Mesendoderm (in vitro differentiated cells): Measurements from ENCODE around the gene UNC13A.

Experiments
- DNase-seq: peaks from one replicate; pipeline ENCODE4 v3.0.0; 2013
- H2AK5ac ChIP-seq: 2 replicates; pipeline ENCODE4 v1.6.1; 2013; ENCODE audit warnings: low read length, inconsistent platforms
- H2BK120ac ChIP-seq: 2 replicates; pipeline ENCODE4 v1.6.1; 2013; ENCODE audit warnings: low read depth, mild to moderate bottlenecking, low read length, moderate library complexity, mixed read lengths
- H2BK15ac ChIP-seq: replicated peaks from 2 replicates; pipeline ENCODE4 v1.6.1; 2013; ENCODE audit warnings: low read depth, mild to moderate bottlenecking, moderate library complexity
- H2BK5ac ChIP-seq: 2 replicates; pipeline ENCODE4 v1.6.1; 2013; ENCODE audit warnings: low read length, inconsistent platforms
- H3K18ac ChIP-seq: 2 replicates; pipeline ENCODE4 v1.6.1; 2013; ENCODE audit warnings: mild to moderate bottlenecking, low read length, mixed read lengths
- H3K23ac ChIP-seq: one replicate; pipeline ENCODE4 v1.6.1; 2013; ENCODE audit warnings: low read length
- H3K27ac ChIP-seq: 2 replicates; pipeline ENCODE4 v1.5.1; 2013; ENCODE audit warnings: low read depth, mild to moderate bottlenecking, inconsistent platforms, low read length, moderate library complexity
- H3K27me3 ChIP-seq: 2 replicates; pipeline ENCODE4 v1.6.1; 2013; ENCODE audit warnings: low read length, control low read depth, mild to moderate bottlenecking, inconsistent platforms; ENCODE audit not compliant: insufficient read depth, poor library complexity
- H3K36me3 ChIP-seq: 2 replicates; pipeline ENCODE4 v1.6.1; 2013; ENCODE audit warnings: low read length, inconsistent platforms; ENCODE audit not compliant: control insufficient read depth, insufficient read depth
- H3K4ac ChIP-seq: one replicate; pipeline ENCODE4 v1.6.1; 2013; ENCODE audit warnings: low read depth, mild to moderate bottlenecking, low read length, moderate library complexity
- H3K4me1 ChIP-seq: 2 replicates; pipeline ENCODE4 v1.6.1; 2013; ENCODE audit warnings: low read depth, low read length, inconsistent platforms; ENCODE audit not compliant: control insufficient read depth
- H3K4me2 ChIP-seq: 2 replicates; pipeline ENCODE4 v1.6.1; 2013; ENCODE audit warnings: low read length
- H3K4me3 ChIP-seq: 2 replicates; pipeline ENCODE4 v1.5.1; 2013; ENCODE audit warnings: mild to moderate bottlenecking, low read length
- H3K56ac ChIP-seq: one replicate; pipeline ENCODE4 v1.6.1; 2013; ENCODE audit warnings: low read length
- H3K79me1 ChIP-seq: 2 replicates; pipeline ENCODE4 v1.6.1; 2013; ENCODE audit warnings: low read length, inconsistent platforms
- H3K79me2 ChIP-seq: 2 replicates; pipeline ENCODE4 v1.6.1; 2013; ENCODE audit warnings: mild to moderate bottlenecking, low read length; ENCODE audit not compliant: control insufficient read depth, insufficient read depth
- H3K9ac ChIP-seq: 2 replicates; pipeline ENCODE4 v1.6.1; 2013; ENCODE audit warnings: low read length, inconsistent platforms
- H4K5ac ChIP-seq: one replicate; pipeline ENCODE4 v1.6.1; 2013; ENCODE audit warnings: low read length
- H4K8ac ChIP-seq: one replicate; pipeline ENCODE4 v1.6.1; 2013; ENCODE audit warnings: low read depth, mild to moderate bottlenecking, control low read depth, low read length, moderate library complexity
- WGBS: extraction: QIAGEN DNeasy Blood & Tissue Kit; methylation state at CpG from one replicate; pipeline ENCODE4 v1.1.7; 2013; ENCODE audit warnings: low lambda C conversion rate, missing lambda C conversion rate; ENCODE audit not compliant: insufficient coverage; ENCODE audit errors: extremely low coverage; 5-methylcytosine and 5-hydroxymethylcytosine counted together

Gene UNC13A

DNA sequence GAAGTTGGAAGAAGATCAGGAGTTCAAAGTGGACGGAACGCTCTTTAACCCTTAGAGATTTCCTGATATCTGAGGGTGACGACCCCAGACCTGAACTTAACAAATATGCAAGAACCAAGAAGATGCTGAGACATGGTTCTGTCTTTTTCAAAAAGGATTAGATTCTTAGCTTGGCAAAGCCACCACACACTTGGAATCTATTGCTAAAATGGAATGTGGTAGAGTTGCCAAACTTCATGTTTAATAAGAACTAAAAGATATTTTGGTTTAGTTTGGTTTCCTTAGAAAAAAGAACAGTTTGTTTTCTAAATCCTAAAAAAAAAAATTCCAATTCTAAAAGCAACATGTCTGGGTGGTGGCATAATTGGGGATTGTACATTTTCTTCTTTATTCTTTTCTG, 29.5 kb downstream of the UNC13A start:
- H3K9ac ChIP-seq, result no peak overlapping the region
- no peak overlapping the region for H2BK120ac ChIP-seq
- H4K5ac ChIP-seq, result no peak overlapping the region
- no peak overlapping the region for H3K56ac ChIP-seq
- WGBS, result no CpG with 5 or more reads among the region's 3 CpGs
- H3K36me3 ChIP-seq, result peaks cover 3% of the 10 kb centered on the region
- H3K27me3 ChIP-seq, result no peaks in the 10 kb centered on the region
- no peak overlapping the region for H4K8ac ChIP-seq
- H3K79me2 ChIP-seq, result no peaks in the 10 kb centered on the region
- no peak for DNase-seq
- no peak overlapping the region for H3K23ac ChIP-seq
- H3K18ac ChIP-seq, result no peak overlapping the region
- no peak overlapping the region for H3K4ac ChIP-seq
- H3K4me3 ChIP-seq, result no peak overlapping the region
- no peak overlapping the region for H3K4me2 ChIP-seq
- no peaks in the 10 kb centered on the region for H3K79me1 ChIP-seq
- no peak overlapping the region for H2BK15ac ChIP-seq
- H2BK5ac ChIP-seq, result no peak overlapping the region
- H3K4me1 ChIP-seq, result no peaks in the 10 kb centered on the region
- H3K27ac ChIP-seq, result no peak overlapping the region
- no peak overlapping the region for H2AK5ac ChIP-seq

GRCh38 chr19:17658240-17658639, 29.9 kb downstream of the UNC13A start:
- Histone ChIP-seq H3K27me3 (no peaks in the 10 kb centered on the region), H3K23ac (no peak overlapping the region), H3K18ac (no peak overlapping the region), H3K79me1 (no peaks in the 10 kb centered on the region), H3K36me3 (peaks cover 3% of the 10 kb centered on the region), H2AK5ac (no peak overlapping the region), H2BK120ac (no peak overlapping the region), H4K8ac (no peak overlapping the region), H3K9ac (no peak overlapping the region), H3K4me3 (no peak overlapping the region), H2BK5ac (no peak overlapping the region), H3K79me2 (no peaks in the 10 kb centered on the region), H4K5ac (no peak overlapping the region), H3K4me1 (no peaks in the 10 kb centered on the region), H3K4ac (no peak overlapping the region), H3K27ac (no peak overlapping the region), H2BK15ac (no peak overlapping the region), H3K4me2 (no peak overlapping the region), H3K56ac (no peak overlapping the region)
- no CpG with 5 or more reads among the region's 6 CpGs for WGBS
- DNase-seq, result no peak

DNA sequence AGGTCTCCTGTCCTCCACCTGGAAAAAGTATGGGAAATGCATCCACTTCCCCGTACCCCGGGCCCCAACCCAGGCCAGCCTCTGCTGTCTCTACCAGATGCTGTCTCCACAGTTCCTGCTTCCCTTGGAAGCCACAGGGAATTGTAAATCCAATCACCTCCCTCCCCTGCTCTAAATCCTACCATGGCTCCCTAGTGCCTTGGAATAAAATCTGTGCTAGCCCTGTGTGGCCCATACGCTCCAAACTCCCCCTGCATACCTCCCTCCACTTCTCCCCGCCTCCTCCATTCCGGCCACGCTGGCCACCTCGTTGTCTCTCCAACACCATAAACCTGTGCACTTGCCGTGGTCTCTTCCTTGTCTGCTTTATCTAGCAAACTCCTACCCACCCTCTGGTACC, 31.2 kb downstream of the UNC13A start:
- no peak overlapping the region for H4K8ac ChIP-seq
- H3K4me2 ChIP-seq, result no peak overlapping the region
- H2AK5ac ChIP-seq, result no peak overlapping the region
- no peak for DNase-seq
- peaks cover 3% of the 10 kb centered on the region for H3K36me3 ChIP-seq
- no CpG with 5 or more reads among the region's 8 CpGs for WGBS
- no peak overlapping the region for H3K4ac ChIP-seq
- H3K9ac ChIP-seq, result no peak overlapping the region
- no peak overlapping the region for H4K5ac ChIP-seq
- no peak overlapping the region for H2BK120ac ChIP-seq
- H3K18ac ChIP-seq, result no peak overlapping the region
- H3K79me1 ChIP-seq, result no peaks in the 10 kb centered on the region
- H3K23ac ChIP-seq, result no peak overlapping the region
- H3K79me2 ChIP-seq, result no peaks in the 10 kb centered on the region
- H3K56ac ChIP-seq, result no peak overlapping the region
- H3K27me3 ChIP-seq, result no peaks in the 10 kb centered on the region
- H3K4me3 ChIP-seq, result no peak overlapping the region
- no peak overlapping the region for H2BK15ac ChIP-seq
- no peaks in the 10 kb centered on the region for H3K4me1 ChIP-seq
- H2BK5ac ChIP-seq, result no peak overlapping the region
- H3K27ac ChIP-seq, result no peak overlapping the region

- Histone ChIP-seq H3K18ac (no peak overlapping the region), H2BK15ac (no peak overlapping the region), H3K4ac (no peak overlapping the region), H3K4me3 (no peak overlapping the region), H2BK5ac (no peak overlapping the region), H4K5ac (no peak overlapping the region), H3K27ac (no peak overlapping the region), H4K8ac (no peak overlapping the region), H3K36me3 (peaks cover 3% of the 10 kb centered on the region), H3K79me2 (no peaks in the 10 kb centered on the region), H3K27me3 (no peaks in the 10 kb centered on the region), H3K9ac (no peak overlapping the region), H3K4me2 (no peak overlapping the region), H3K56ac (no peak overlapping the region), H3K4me1 (no peaks in the 10 kb centered on the region), H2BK120ac (no peak overlapping the region), H2AK5ac (no peak overlapping the region), H3K79me1 (no peaks in the 10 kb centered on the region), H3K23ac (no peak overlapping the region)
- WGBS, result no CpG with 5 or more reads among the region's 25 CpGs
- DNase-seq, result no peak
Measured at GRCh38 chr19:17655751-17656472, 32.2 kb downstream of the UNC13A start.

GRCh38 chr19:17654993-17655392, 33.2 kb downstream of the UNC13A start:
- H3K4ac ChIP-seq, result no peak overlapping the region
- H3K23ac ChIP-seq, result no peak overlapping the region
- H4K5ac ChIP-seq, result no peak overlapping the region
- DNase-seq, result no peak
- WGBS, result no CpG with 5 or more reads among the region's 9 CpGs
- no peak overlapping the region for H3K4me2 ChIP-seq
- H3K27ac ChIP-seq, result no peak overlapping the region
- peaks cover 3% of the 10 kb centered on the region for H3K36me3 ChIP-seq
- no peak overlapping the region for H3K9ac ChIP-seq
- no peak overlapping the region for H2BK5ac ChIP-seq
- H3K4me1 ChIP-seq, result no peaks in the 10 kb centered on the region
- no peak overlapping the region for H3K4me3 ChIP-seq
- H3K27me3 ChIP-seq, result no peaks in the 10 kb centered on the region
- H2AK5ac ChIP-seq, result no peak overlapping the region
- H3K18ac ChIP-seq, result no peak overlapping the region
- H3K56ac ChIP-seq, result no peak overlapping the region
- H2BK120ac ChIP-seq, result no peak overlapping the region
- H4K8ac ChIP-seq, result no peak overlapping the region
- no peaks in the 10 kb centered on the region for H3K79me2 ChIP-seq
- no peak overlapping the region for H2BK15ac ChIP-seq
- no peaks in the 10 kb centered on the region for H3K79me1 ChIP-seq

GRCh38 chr19:17652627-17653026, 35.5 kb downstream of the UNC13A start:
- H3K4me1 ChIP-seq, result no peaks in the 10 kb centered on the region
- no peak overlapping the region for H2BK5ac ChIP-seq
- H3K56ac ChIP-seq, result no peak overlapping the region
- no peaks in the 10 kb centered on the region for H3K79me1 ChIP-seq
- H4K5ac ChIP-seq, result no peak overlapping the region
- WGBS, result no CpG with 5 or more reads among the region's 4 CpGs
- H3K4me2 ChIP-seq, result no peak overlapping the region
- H2AK5ac ChIP-seq, result no peak overlapping the region
- no peak overlapping the region for H3K4me3 ChIP-seq
- no peak overlapping the region for H2BK15ac ChIP-seq
- no peaks in the 10 kb centered on the region for H3K27me3 ChIP-seq
- H3K79me2 ChIP-seq, result no peaks in the 10 kb centered on the region
- H3K18ac ChIP-seq, result no peak overlapping the region
- no peak overlapping the region for H3K9ac ChIP-seq
- no peak for DNase-seq
- H4K8ac ChIP-seq, result no peak overlapping the region
- peaks cover 3% of the 10 kb centered on the region for H3K36me3 ChIP-seq
- no peak overlapping the region for H2BK120ac ChIP-seq
- no peak overlapping the region for H3K4ac ChIP-seq
- no peak overlapping the region for H3K27ac ChIP-seq
- H3K23ac ChIP-seq, result no peak overlapping the region
